HepG2 (cell line): ENCODE measurements around the gene UROS. TPM values are rescaled to one million over a fixed set of nuclear protein-coding genes. Genes with fewer than 3 reads are reported as not detected.

Experiments
- ATM ChIP-seq: fragments of 450-650 bp; IDR thresholded peaks from 2 replicates; pipeline ENCODE4 v1.7.1; 2017; ENCODE audit warnings: mild to moderate bottlenecking, borderline replicate concordance
- BRCA1 ChIP-seq: sonication (generic); formaldehyde crosslinking; IDR thresholded peaks from 2 replicates; pipeline ENCODE4 v1.4.0; 2020; ENCODE audit warnings: missing genetic modification reagents
- HOXA3 ChIP-seq: sonication (generic); formaldehyde crosslinking; IDR thresholded peaks from 2 replicates; pipeline ENCODE4 v1.5.0; 2020; ENCODE audit warnings: missing genetic modification reagents
- HOXA9 ChIP-seq: sonication (generic); formaldehyde crosslinking; IDR thresholded peaks from 2 replicates; pipeline ENCODE4 v1.8.1; 2022; ENCODE audit warnings: missing genetic modification reagents, mild to moderate bottlenecking, moderate library complexity, borderline replicate concordance
- JARID2 ChIP-seq: sonication (generic); formaldehyde crosslinking; IDR thresholded peaks from 2 replicates; pipeline ENCODE4 v1.8.1; 2023; ENCODE audit warnings: missing genetic modification reagents, inconsistent platforms; ENCODE audit not compliant: insufficient replicate concordance
- KDM6A ChIP-seq: IDR thresholded peaks from 2 replicates; pipeline ENCODE4 v1.6.1; 2016; ENCODE audit warnings: low read depth
- NR2F1 ChIP-seq, 2 experiments: fragments of 450-650 bp in 1 of 2; formaldehyde crosslinking in 1 of 2; IDR thresholded peaks; 2 replicates each; pipeline versions ENCODE4 v1.5.0 to v1.6.1; 2016 to 2020; ENCODE audit warnings: mild to moderate bottlenecking in 1 of 2, missing compliant biosample characterization in 1 of 2, missing genetic modification reagents in 1 of 2, moderate library complexity in 1 of 2
- PAWR ChIP-seq: sonication (generic); formaldehyde crosslinking; IDR thresholded peaks from 2 replicates; pipeline ENCODE4 v1.4.0; 2020; ENCODE audit warnings: missing genetic modification reagents, mild to moderate bottlenecking, borderline replicate concordance
- RFX5 ChIP-seq: IDR thresholded peaks from 2 replicates; pipeline ENCODE4 v1.6.1; 2011; ENCODE audit warnings: low read depth, low read length, improper control_type of control experiment
- SRSF9 ChIP-seq: fragments of 200-400 bp; formaldehyde crosslinking; IDR thresholded peaks from 2 replicates; pipeline ENCODE4 v1.6.1; 2018; ENCODE audit warnings: borderline replicate concordance, mild to moderate bottlenecking, low read depth, low read length; ENCODE audit not compliant: insufficient read depth, poor library complexity, severe bottlenecking
- ZBTB7A ChIP-seq: sonication (generic); formaldehyde crosslinking; IDR thresholded peaks from 2 replicates; pipeline ENCODE4 v1.8.0; 2022; ENCODE audit warnings: mild to moderate bottlenecking, missing genetic modification reagents
- ZMYM2 ChIP-seq: sonication (generic); formaldehyde crosslinking; IDR thresholded peaks from 2 replicates; pipeline ENCODE4 v1.8.0; 2022; ENCODE audit warnings: mild to moderate bottlenecking, missing genetic modification reagents
- ZNF33B ChIP-seq: sonication (generic); formaldehyde crosslinking; IDR thresholded peaks from 2 replicates; pipeline ENCODE4 v1.5.1; 2020; ENCODE audit warnings: mild to moderate bottlenecking, missing genetic modification reagents
- ZNF44 ChIP-seq: sonication (generic); formaldehyde crosslinking; IDR thresholded peaks from 2 replicates; pipeline ENCODE4 v1.5.1; 2020; ENCODE audit warnings: mild to moderate bottlenecking, missing genetic modification reagents
- ZNF501 ChIP-seq: sonication (generic); formaldehyde crosslinking; IDR thresholded peaks from 2 replicates; pipeline ENCODE4 v1.5.1; 2020; ENCODE audit warnings: mild to moderate bottlenecking, moderate library complexity, missing genetic modification reagents
- ZNF7 ChIP-seq: IDR thresholded peaks from 2 replicates; pipeline ENCODE4 v1.6.1; 2016; ENCODE audit warnings: missing biosample characterization, missing genetic modification reagents
- ZNF780A ChIP-seq: sonication (generic); formaldehyde crosslinking; IDR thresholded peaks from 2 replicates; pipeline ENCODE4 v1.8.0; 2022; ENCODE audit warnings: mild to moderate bottlenecking, missing genetic modification reagents, moderate library complexity
- polyA plus RNA-seq, 8 experiments: library from polyadenylated mRNA; depleted of rRNA in 3 of 8; stranded (reverse) in 7 of 8; unstranded in 1 of 8; fragments of >200 nt; fragmentation: Illumina TruSeq in 4 of 8; extraction: Trizol in 4 of 8; gene quantifications; 2 replicates each; pipeline versions ENCODE4 v1.2.1 to v1.2.3, GENCODE V29; 2011 to 2016; ENCODE audit warnings: low read depth in 4 of 8, missing spikeins in 1 of 8, mixed read lengths in 1 of 8; ENCODE audit not compliant: insufficient read depth in 1 of 8
- total RNA-seq, 5 experiments: library from RNA; depleted of rRNA; stranded (reverse); fragments of >200 nt; fragmentation: Illumina TruSeq; extraction: Trizol; gene quantifications; 2 replicates each; pipeline ENCODE4 v1.2.3, GENCODE V29; 2016; ENCODE audit warnings: low read depth in 1 of 5
- TF ChIP-seq, protein P1 (sequence below), 2 experiments: sonication (generic) in 1 of 2; formaldehyde crosslinking in 1 of 2; IDR thresholded peaks; 2 replicates each; pipeline versions ENCODE4 v1.4.0 to v1.6.1; 2016 to 2020; ENCODE audit warnings: borderline replicate concordance in 1 of 2, low read depth in 1 of 2, mild to moderate bottlenecking in 1 of 2, missing genetic modification reagents in 1 of 2
- TF ChIP-seq, protein P2 (sequence below): sonication (generic); formaldehyde crosslinking; IDR thresholded peaks from 2 replicates; pipeline ENCODE4 v1.4.0; 2020; ENCODE audit warnings: missing genetic modification reagents, mild to moderate bottlenecking, borderline replicate concordance
- TF ChIP-seq, protein P3 (sequence below): sonication (generic); formaldehyde crosslinking; IDR thresholded peaks from 2 replicates; pipeline ENCODE4 v1.8.1; 2022; ENCODE audit warnings: mild to moderate bottlenecking, missing genetic modification reagents
- TF ChIP-seq, protein P4 (sequence below): sonication (generic); formaldehyde crosslinking; conservative IDR thresholded peaks from 2 replicates; pipeline ENCODE4 v1.4.0; 2020; ENCODE audit warnings: missing genetic modification reagents
- TF ChIP-seq, protein P5 (sequence below): sonication (generic); formaldehyde crosslinking; IDR thresholded peaks from 2 replicates; pipeline ENCODE4 v1.5.0; 2020; ENCODE audit warnings: mild to moderate bottlenecking, low read depth, missing genetic modification reagents, borderline replicate concordance

Gene UROS
- total and polyA plus RNA-seq, 2 of the 13 experiments (the other 11 are each of a cell fraction or from before 2014, with no cell fraction given), result 14.8 to 49.9 TPM

DNA sequence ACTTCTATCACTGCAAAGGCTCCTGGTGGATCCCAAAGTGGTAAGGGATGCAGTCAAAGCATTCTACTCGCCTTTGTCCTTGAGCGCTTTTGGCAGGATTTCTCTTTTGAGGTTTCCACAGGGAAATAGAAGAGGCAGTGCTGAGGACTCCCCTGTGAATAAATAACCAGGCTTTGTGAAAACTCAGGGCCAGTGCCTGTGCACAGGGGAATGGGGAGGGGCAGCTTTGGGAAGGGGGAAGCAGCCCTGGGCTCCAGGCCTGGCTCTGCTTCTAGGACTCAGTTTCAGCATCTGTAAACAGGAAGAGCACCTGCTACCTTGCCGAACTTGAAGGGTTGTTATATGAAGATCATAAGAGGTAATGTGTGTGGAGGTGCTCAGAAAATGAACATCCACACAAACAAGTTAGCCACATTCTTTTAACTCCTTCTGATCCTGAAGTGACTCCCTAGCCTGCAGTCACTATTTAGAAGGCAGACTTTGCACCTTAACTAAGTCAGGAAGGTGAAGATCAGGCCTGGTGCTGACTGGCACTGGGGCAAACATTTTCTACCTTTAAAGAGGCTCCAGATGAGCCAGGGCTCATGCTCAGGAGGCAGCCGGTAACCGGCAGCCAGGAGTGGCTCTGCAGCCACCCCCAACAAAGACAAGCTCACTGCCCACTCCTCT, 24.9 kb downstream of the UROS start (continued):
- TF ChIP-seq, protein P1, sequence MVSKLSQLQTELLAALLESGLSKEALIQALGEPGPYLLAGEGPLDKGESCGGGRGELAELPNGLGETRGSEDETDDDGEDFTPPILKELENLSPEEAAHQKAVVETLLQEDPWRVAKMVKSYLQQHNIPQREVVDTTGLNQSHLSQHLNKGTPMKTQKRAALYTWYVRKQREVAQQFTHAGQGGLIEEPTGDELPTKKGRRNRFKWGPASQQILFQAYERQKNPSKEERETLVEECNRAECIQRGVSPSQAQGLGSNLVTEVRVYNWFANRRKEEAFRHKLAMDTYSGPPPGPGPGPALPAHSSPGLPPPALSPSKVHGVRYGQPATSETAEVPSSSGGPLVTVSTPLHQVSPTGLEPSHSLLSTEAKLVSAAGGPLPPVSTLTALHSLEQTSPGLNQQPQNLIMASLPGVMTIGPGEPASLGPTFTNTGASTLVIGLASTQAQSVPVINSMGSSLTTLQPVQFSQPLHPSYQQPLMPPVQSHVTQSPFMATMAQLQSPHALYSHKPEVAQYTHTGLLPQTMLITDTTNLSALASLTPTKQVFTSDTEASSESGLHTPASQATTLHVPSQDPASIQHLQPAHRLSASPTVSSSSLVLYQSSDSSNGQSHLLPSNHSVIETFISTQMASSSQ (IDR thresholded peaks at IDR 0.05; ENCODE audit: low read depth), result peak; percentile 55; the same call in 1 of the 2 replicates
- TF ChIP-seq, protein P1 (CRISPR knock-in tag; IDR thresholded peaks at IDR 0.05; ENCODE audit: borderline replicate concordance), result peak; percentile 82; the same call in 1 of the 2 replicates
- TF ChIP-seq, protein P2, sequence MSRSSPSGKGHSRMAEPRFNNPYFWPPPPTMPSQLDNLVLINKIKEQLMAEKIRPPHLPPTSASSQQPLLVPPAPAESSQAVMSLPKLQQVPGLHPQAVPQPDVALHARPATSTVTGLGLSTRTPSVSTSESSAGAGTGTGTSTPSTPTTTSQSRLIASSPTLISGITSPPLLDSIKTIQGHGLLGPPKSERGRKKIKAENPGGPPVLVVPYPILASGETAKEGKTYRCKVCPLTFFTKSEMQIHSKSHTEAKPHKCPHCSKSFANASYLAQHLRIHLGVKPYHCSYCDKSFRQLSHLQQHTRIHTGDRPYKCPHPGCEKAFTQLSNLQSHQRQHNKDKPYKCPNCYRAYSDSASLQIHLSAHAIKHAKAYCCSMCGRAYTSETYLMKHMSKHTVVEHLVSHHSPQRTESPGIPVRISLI (CRISPR knock-in tag), result no peak
- no peak for TF ChIP-seq SRSF9
- no peak for TF ChIP-seq ZNF780A
- TF ChIP-seq, protein P3, sequence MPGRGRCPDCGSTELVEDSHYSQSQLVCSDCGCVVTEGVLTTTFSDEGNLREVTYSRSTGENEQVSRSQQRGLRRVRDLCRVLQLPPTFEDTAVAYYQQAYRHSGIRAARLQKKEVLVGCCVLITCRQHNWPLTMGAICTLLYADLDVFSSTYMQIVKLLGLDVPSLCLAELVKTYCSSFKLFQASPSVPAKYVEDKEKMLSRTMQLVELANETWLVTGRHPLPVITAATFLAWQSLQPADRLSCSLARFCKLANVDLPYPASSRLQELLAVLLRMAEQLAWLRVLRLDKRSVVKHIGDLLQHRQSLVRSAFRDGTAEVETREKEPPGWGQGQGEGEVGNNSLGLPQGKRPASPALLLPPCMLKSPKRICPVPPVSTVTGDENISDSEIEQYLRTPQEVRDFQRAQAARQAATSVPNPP (CRISPR knock-in tag), result no peak
- TF ChIP-seq BRCA1, result no peak
- TF ChIP-seq ZNF44 (CRISPR knock-in tag), result no peak
- TF ChIP-seq KDM6A, result no peak
- TF ChIP-seq ZNF501 (CRISPR knock-in tag), result no peak
- TF ChIP-seq ZBTB7A (CRISPR knock-in tag), result no peak
- TF ChIP-seq, protein P4, sequence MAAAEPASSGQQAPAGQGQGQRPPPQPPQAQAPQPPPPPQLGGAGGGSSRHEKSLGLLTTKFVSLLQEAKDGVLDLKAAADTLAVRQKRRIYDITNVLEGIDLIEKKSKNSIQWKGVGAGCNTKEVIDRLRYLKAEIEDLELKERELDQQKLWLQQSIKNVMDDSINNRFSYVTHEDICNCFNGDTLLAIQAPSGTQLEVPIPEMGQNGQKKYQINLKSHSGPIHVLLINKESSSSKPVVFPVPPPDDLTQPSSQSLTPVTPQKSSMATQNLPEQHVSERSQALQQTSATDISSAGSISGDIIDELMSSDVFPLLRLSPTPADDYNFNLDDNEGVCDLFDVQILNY (CRISPR knock-in tag), result no peak
- no peak for TF ChIP-seq ZNF33B (CRISPR knock-in tag)
- TF ChIP-seq NR2F1 (CRISPR knock-in tag; IDR thresholded peaks at IDR 0.05), result no peak
- TF ChIP-seq ZMYM2 (CRISPR knock-in tag), result no peak
- no peak for TF ChIP-seq RFX5
- no peak for TF ChIP-seq HOXA9 (CRISPR knock-in tag)
- 0 out of 2 replicates have a peak, but pooled peaks have one; percentile 8 for TF ChIP-seq HOXA3 (CRISPR knock-in tag)
- no peak for TF ChIP-seq JARID2 (CRISPR knock-in tag)
- TF ChIP-seq ZNF7 (CRISPR knock-in tag), result no peak
- TF ChIP-seq ATM, result no peak
- no peak for TF ChIP-seq PAWR (CRISPR knock-in tag)
- TF ChIP-seq, protein P5, sequence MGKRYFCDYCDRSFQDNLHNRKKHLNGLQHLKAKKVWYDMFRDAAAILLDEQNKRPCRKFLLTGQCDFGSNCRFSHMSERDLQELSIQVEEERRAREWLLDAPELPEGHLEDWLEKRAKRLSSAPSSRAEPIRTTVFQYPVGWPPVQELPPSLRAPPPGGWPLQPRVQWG, result no peak
